ENCODE data around the gene USHBP1. TPM values are rescaled to one million over a fixed set of nuclear protein-coding genes. Genes with fewer than 3 reads are reported as not detected.

Gene USHBP1
- total RNA-seq, 1 donor from 2014 or later: not detected

DNA sequence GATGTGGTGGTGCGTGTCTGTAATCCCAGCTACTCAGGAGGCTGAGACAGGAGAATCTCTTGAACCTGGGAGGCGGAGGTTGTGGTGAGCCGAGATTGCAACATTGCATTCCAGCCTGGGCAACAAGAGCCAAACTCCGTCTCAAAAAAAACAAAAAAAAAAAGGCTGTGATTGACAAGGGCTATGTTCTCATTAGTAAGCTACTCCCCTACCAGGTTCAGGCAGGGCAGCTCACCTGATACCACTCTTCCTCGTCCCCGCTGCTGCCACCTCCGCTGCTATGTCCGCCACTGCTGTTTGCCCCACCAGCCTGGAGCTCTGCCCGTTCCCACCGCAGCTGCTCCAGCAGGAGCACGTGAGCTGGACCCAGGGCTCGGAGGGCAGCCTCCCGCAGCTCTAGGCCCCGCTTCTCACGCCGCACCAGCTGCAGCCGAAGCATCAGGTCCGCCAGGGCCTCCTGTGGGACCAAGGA is 9.4 kb downstream of the USHBP1 start:
- Mint-ChIP-seq H3K4me3 (no peak overlapping the region), H3K36me3 (no peaks in the 10 kb centered on the region), H3K27ac (no peak overlapping the region), H3K4me1 (no peaks in the 10 kb centered on the region), H3K9me3 (no peaks in the 10 kb centered on the region), H3K27me3 (ENCODE audit: low read depth) (no peaks in the 10 kb centered on the region)
- TF ChIP-seq, protein P1, sequence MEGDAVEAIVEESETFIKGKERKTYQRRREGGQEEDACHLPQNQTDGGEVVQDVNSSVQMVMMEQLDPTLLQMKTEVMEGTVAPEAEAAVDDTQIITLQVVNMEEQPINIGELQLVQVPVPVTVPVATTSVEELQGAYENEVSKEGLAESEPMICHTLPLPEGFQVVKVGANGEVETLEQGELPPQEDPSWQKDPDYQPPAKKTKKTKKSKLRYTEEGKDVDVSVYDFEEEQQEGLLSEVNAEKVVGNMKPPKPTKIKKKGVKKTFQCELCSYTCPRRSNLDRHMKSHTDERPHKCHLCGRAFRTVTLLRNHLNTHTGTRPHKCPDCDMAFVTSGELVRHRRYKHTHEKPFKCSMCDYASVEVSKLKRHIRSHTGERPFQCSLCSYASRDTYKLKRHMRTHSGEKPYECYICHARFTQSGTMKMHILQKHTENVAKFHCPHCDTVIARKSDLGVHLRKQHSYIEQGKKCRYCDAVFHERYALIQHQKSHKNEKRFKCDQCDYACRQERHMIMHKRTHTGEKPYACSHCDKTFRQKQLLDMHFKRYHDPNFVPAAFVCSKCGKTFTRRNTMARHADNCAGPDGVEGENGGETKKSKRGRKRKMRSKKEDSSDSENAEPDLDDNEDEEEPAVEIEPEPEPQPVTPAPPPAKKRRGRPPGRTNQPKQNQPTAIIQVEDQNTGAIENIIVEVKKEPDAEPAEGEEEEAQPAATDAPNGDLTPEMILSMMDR (IDR thresholded peaks at IDR 0.05; ENCODE audit: unreplicated experiment): no peak
- DNase-seq (ENCODE audit: low spot score in 2 of 2, unreplicated experiment in 2 of 2): no peak

DNA sequence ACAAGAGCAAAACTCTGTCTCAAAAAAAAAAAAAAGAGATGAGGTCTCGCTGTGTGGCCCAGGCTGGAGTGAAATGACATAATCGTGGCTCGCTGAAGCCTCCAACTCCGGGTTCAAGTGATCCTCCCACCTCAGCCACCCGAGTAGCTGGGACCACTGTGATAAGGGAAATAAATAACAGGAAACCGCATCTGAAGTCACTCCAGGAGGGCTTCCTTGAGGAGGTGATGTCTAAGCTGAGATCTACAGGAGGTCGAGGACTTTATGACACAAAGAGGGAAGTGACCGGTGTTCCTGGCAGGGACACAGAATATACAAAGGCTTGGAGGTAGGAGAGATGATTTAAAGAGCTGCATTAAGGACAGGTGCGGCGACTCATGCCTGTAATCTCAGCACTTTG is 9.9 kb downstream of the USHBP1 start:
- Mint-ChIP-seq H3K4me1 (no peaks in the 10 kb centered on the region), H3K9me3 (no peaks in the 10 kb centered on the region), H3K4me3 (no peak overlapping the region), H3K36me3 (no peaks in the 10 kb centered on the region), H3K27ac (no peak overlapping the region), H3K27me3 (ENCODE audit: low read depth) (no peaks in the 10 kb centered on the region)
- TF ChIP-seq, protein P1 (IDR thresholded peaks at IDR 0.05; ENCODE audit: unreplicated experiment): no peak
- no peak for DNase-seq (ENCODE audit: low spot score in 2 of 2, unreplicated experiment in 2 of 2)

DNA sequence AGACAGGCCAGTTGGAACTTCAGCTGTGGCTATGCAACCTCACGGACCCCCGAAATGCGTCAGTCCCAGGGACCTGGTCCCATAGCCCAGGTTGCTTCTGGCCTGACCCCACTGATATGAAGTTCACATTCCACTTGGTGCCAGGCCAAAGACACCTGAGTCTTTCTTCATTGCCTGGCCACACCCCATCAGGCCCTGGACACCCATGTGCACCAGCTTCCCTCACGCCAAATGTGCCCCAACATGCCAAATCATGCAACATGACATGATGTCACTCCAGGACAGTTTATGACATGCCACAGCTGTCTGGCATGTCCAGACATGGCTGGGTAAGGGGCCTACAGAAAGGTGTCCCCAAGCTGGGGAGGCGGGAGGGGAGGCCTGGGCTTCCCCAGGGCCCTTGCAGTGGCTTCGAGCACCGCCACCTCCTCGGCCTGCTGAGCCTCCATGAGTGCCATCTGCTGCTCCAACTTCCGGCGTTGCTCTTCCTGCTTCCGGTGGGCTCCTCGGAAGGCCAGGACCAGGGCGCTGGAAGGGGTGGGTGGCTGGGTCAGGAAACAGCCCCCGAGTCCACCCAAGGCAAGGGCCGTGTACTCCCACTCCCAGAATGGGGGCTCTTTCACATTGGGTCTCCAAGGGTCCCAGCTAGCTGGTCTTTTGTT is 14.5 kb downstream of the USHBP1 start:
- Mint-ChIP-seq H3K27me3 (ENCODE audit: low read depth) (no peaks in the 10 kb centered on the region), H3K36me3 (no peaks in the 10 kb centered on the region), H3K4me1 (peaks cover 23% of the 10 kb centered on the region), H3K4me3 (no peak overlapping the region), H3K27ac (no peak overlapping the region), H3K9me3 (no peaks in the 10 kb centered on the region)
- DNase-seq (ENCODE audit: low spot score in 2 of 2, unreplicated experiment in 2 of 2): no peak
- TF ChIP-seq, protein P1 (IDR thresholded peaks at IDR 0.05; ENCODE audit: unreplicated experiment): no peak

DNA sequence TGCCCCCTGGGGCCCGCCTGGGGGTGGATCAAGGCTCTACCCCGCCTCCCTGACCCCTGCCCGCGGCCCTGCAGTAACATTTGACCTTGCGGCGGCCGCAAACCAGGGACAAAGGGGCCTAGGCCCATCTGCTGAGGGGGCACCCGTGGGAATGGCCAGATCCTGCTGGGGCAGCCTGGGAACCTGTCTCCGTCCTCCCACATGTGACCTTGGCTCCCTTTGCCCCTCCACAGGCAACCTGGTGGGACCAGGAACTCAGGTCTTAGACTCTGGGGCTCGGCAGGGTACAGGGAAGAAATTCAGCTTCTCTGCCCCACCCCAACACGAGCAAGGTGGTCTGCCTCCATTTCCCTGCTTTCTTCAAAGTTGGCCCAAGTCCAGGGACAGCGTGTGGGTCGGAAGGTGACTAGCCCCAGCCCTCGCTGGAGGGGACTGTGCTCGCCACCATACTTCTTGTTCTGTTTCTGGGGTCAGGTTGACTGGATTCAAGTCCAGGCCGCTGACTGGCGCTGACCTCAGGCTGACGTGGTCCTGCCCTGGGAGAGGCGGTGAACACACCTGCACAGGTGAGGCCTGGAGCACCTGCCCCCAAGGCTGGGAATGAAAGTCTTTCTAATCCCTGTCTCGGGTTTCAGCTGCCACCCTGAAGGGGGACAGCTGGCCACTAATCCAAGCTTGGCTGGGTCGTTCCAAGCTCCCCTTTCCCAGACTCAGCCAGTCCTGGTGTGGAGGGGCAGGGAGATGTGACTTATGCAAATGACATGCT is 16.4 kb downstream of the USHBP1 start:
- DNase-seq (ENCODE audit: low spot score in 2 of 2, unreplicated experiment in 2 of 2): no peak
- TF ChIP-seq, protein P1 (IDR thresholded peaks at IDR 0.05; ENCODE audit: unreplicated experiment): no peak
- peaks cover 32% of the 10 kb centered on the region for H3K4me1 Mint-ChIP-seq
- no peaks in the 10 kb centered on the region for H3K27me3 Mint-ChIP-seq (ENCODE audit: low read depth)
- no peaks in the 10 kb centered on the region for H3K36me3 Mint-ChIP-seq
- peak overlapping the region; percentile 41 for H3K4me3 Mint-ChIP-seq
- H3K9me3 Mint-ChIP-seq: no peaks in the 10 kb centered on the region
- no peak overlapping the region for H3K27ac Mint-ChIP-seq

DNA sequence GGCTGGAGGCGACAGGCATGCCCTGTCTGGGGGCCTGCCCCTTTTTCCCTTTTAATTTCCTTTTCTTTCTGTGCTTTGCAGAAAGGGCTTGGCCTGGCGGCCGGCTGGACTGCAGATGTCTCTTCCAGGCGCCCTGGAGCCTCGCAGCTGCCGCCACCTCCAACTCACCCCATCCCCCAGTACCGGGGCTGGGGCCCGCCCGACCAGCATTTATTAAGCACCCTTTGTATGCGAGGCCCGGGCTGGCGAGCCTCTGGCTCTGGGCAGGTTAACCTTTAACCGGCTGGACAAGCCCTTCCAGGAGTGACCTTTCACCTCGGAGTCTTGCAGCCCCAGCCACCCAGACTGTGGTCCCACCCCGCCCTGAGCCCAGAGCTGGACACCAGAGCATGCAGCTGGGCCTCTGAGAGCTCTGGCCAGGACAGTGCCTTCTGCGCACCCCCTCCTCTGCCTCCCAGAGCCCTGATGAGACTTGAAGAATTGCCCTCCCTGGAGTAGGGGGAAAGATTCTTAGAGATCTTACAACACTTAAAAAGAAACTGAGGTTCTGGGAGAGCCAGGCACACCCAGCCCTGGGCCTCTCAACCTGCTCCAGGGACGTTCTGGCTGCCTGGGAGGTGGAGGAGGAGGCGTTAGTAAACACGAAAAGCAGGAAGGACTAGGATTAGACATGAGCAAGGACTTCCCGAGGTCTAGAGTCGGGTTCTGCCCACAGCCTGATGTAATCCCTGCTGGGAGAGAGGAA is 17.7 kb downstream of the USHBP1 start:
- no peaks in the 10 kb centered on the region for H3K27me3 Mint-ChIP-seq (ENCODE audit: low read depth)
- H3K27ac Mint-ChIP-seq: peak overlapping the region; percentile 82
- DNase-seq (ENCODE audit: low spot score in 2 of 2, unreplicated experiment in 2 of 2): no peak
- no peaks in the 10 kb centered on the region for H3K36me3 Mint-ChIP-seq
- peak overlapping the region; percentile 90 for H3K4me3 Mint-ChIP-seq
- H3K9me3 Mint-ChIP-seq: no peaks in the 10 kb centered on the region
- TF ChIP-seq, protein P1 (IDR thresholded peaks at IDR 0.05; ENCODE audit: unreplicated experiment): no peak
- peaks cover 40% of the 10 kb centered on the region for H3K4me1 Mint-ChIP-seq

All from mesothelial cell of epicardium (in vitro differentiated cells).